ENCODE measurements around the gene SNRPA. TPM values are rescaled to one million over a fixed set of nuclear protein-coding genes. Genes with fewer than 3 reads are reported as not detected.

SNRPA gene
- total and polyA plus RNA-seq, 2 donors (not counting 1 experiment from before 2014, with no cell fraction given), result 92.0 to 147 TPM

DNA sequence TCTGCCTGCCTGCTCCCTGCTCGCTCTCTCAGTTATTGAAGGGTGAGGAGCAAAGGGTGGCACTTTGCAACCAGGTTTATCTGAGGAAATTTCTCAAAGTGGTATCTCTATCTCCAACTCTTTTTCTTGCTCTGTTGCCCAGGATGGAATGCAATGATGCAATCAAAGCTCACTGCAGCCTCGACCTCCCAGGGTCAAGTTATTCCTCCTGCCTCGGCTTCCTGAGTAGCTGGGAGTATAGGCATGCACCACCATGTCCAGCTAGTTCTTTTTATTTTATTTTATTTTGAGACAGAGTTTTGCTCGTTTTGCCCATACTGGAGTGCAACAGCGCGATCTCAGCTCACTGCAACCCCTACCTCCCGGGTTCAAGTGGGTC lies 5.6 kb upstream of the SNRPA start:
- Histone ChIP-seq H3K4me3 (ENCODE audit: control extremely low read depth in 1 of 5, extremely low read depth in 1 of 5, insufficient read depth in 1 of 5, low read depth in 2 of 5, low read length in 4 of 5) (no peak overlapping the region), H3K27me3 (replicated peaks in 1 of 4; ENCODE audit: control extremely low read depth in 1 of 4, control insufficient read depth in 3 of 4, insufficient read depth in 4 of 4, low read length in 3 of 4) (no peaks in the 10 kb centered on the region), H3K9me3 (ENCODE audit: control extremely low read depth in 1 of 3, control insufficient read depth in 2 of 3, insufficient read depth in 1 of 3, low read length in 2 of 3) (no peaks in the 10 kb centered on the region), H4K20me1 (ENCODE audit: control insufficient read depth, insufficient read depth, low read length, poor library complexity, severe bottlenecking) (no peaks in the 10 kb centered on the region), H3K4me2 (replicated peaks; ENCODE audit: low read depth, low read length, poor library complexity, severe bottlenecking) (no peak overlapping the region), H3K79me2 (ENCODE audit: control insufficient read depth, insufficient read depth, low read length) (peaks cover 11% of the 10 kb centered on the region), H3K36me3 (replicated peaks in 1 of 2; ENCODE audit: control extremely low read depth in 1 of 2, control insufficient read depth in 1 of 2, extremely low read depth in 1 of 2, insufficient read depth in 2 of 2, low read length in 1 of 2) (peaks cover 0 to 2% of the 10 kb centered on the region in 2 experiments), H3K4me1 (ENCODE audit: control insufficient read depth in 2 of 2, insufficient read depth in 2 of 2, low read length in 2 of 2) (peaks cover 9 to 17% of the 10 kb centered on the region in 2 donors), H3K9ac (ENCODE audit: low read length) (no peak overlapping the region), H3K27ac (ENCODE audit: low read length in 2 of 2) (no peak overlapping the region), H2AFZ (ENCODE audit: insufficient read depth, low read depth, low read length, poor library complexity, severe bottlenecking) (no peak overlapping the region)
- Mint-ChIP-seq H3K4me3 (no peak overlapping the region), H3K4me1 (peaks cover 18% of the 10 kb centered on the region), H3K27me3 (no peaks in the 10 kb centered on the region), H3K9me3 (ENCODE audit: insufficient read depth) (no peaks in the 10 kb centered on the region), H3K27ac (no peak overlapping the region)
- POLR2A ChIA-PET, result interaction anchor here (1.0 kb wide), 1 partner anchor 32 kb away, joined by 4 read pairs; the partner anchor contains the start of gene RAB4B
- ATAC-seq (ENCODE audit: low read depth), result no peak
- TF ChIP-seq, protein P1, sequence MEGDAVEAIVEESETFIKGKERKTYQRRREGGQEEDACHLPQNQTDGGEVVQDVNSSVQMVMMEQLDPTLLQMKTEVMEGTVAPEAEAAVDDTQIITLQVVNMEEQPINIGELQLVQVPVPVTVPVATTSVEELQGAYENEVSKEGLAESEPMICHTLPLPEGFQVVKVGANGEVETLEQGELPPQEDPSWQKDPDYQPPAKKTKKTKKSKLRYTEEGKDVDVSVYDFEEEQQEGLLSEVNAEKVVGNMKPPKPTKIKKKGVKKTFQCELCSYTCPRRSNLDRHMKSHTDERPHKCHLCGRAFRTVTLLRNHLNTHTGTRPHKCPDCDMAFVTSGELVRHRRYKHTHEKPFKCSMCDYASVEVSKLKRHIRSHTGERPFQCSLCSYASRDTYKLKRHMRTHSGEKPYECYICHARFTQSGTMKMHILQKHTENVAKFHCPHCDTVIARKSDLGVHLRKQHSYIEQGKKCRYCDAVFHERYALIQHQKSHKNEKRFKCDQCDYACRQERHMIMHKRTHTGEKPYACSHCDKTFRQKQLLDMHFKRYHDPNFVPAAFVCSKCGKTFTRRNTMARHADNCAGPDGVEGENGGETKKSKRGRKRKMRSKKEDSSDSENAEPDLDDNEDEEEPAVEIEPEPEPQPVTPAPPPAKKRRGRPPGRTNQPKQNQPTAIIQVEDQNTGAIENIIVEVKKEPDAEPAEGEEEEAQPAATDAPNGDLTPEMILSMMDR (IDR thresholded peaks at IDR 0.05), result no peak
- TF ChIP-seq EZH2 (IDR thresholded peaks at IDR 0.05; ENCODE audit: borderline replicate concordance, insufficient read depth, low read depth, low read length, poor library complexity, severe bottlenecking), result no peak
- CTCF ChIA-PET, result interaction anchor here (1.1 kb wide), 1 partner anchor 24 kb away, joined by 4 read pairs; no protein-coding TSS in a partner anchor
- DNase-seq, result no peak
- intact Hi-C loops (cut with micrococcal nuclease), result no loop called here
- WGBS (ENCODE audit: insufficient coverage), result 90% methylated on average over 2 of the region's 7 CpGs

DNA sequence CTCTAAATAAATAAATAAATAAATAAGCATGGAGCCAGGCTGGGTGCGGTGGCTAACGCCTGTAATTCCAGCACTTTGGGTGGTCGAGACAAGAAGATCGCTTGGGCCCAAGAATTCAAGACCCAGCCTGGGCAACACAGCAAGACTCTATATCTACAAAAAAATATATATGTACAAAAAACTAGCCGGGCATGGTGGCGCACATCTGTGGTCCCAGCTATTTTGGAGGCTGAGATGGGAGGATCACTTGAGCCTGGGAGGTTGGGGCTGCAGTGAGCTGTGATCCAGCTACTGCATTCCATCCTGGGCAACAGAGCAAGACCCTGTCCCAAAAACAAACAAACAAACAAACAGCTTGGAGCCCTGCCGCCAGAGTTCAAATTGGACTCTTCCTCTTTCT lies 3.5 kb upstream of the SNRPA start:
- H4K20me1 ChIP-seq (ENCODE audit: control insufficient read depth, insufficient read depth, low read length, poor library complexity, severe bottlenecking), result no peaks in the 10 kb centered on the region
- ATAC-seq (ENCODE audit: low read depth) (no peak), DNase-seq (no peak)
- no peak overlapping the region for H3K4me2 ChIP-seq (replicated peaks; ENCODE audit: low read depth, low read length, poor library complexity, severe bottlenecking)
- Mint-ChIP-seq H3K9me3 (ENCODE audit: insufficient read depth) (no peaks in the 10 kb centered on the region), H3K4me1 (peaks cover 25% of the 10 kb centered on the region), H3K27me3 (no peaks in the 10 kb centered on the region), H3K4me3 (no peak overlapping the region), H3K27ac (no peak overlapping the region)
- no peak overlapping the region for H3K27ac ChIP-seq (ENCODE audit: low read length in 2 of 2)
- TF ChIP-seq, protein P1 (IDR thresholded peaks at IDR 0.05), result no peak
- TF ChIP-seq EZH2 (IDR thresholded peaks at IDR 0.05; ENCODE audit: borderline replicate concordance, insufficient read depth, low read depth, low read length, poor library complexity, severe bottlenecking), result no peak
- H3K4me1 ChIP-seq (ENCODE audit: control insufficient read depth in 2 of 2, insufficient read depth in 2 of 2, low read length in 2 of 2), result peaks cover 14 to 28% of the 10 kb centered on the region in 2 donors
- H3K36me3 ChIP-seq (replicated peaks in 1 of 2; ENCODE audit: control extremely low read depth in 1 of 2, control insufficient read depth in 1 of 2, extremely low read depth in 1 of 2, insufficient read depth in 2 of 2, low read length in 1 of 2), result no peaks in the 10 kb centered on the region
- no peaks in the 10 kb centered on the region for H3K27me3 ChIP-seq (replicated peaks in 1 of 4; ENCODE audit: control extremely low read depth in 1 of 4, control insufficient read depth in 3 of 4, insufficient read depth in 4 of 4, low read length in 3 of 4)
- intact Hi-C loops (cut with micrococcal nuclease), result no loop called here
- H2AFZ ChIP-seq (ENCODE audit: insufficient read depth, low read depth, low read length, poor library complexity, severe bottlenecking), result no peak overlapping the region
- POLR2A ChIA-PET, result interaction anchor here (0.5 kb wide), 1 partner anchor 691 kb away, joined by 4 read pairs; the partner anchor contains the start of gene ZNF780B
- H3K9me3 ChIP-seq (ENCODE audit: control extremely low read depth in 1 of 3, control insufficient read depth in 2 of 3, insufficient read depth in 1 of 3, low read length in 2 of 3), result no peaks in the 10 kb centered on the region
- WGBS (ENCODE audit: insufficient coverage), result no CpG with 5 or more reads among the region's 7 CpGs
- no peak overlapping the region for H3K4me3 ChIP-seq (ENCODE audit: control extremely low read depth in 1 of 5, extremely low read depth in 1 of 5, insufficient read depth in 1 of 5, low read depth in 2 of 5, low read length in 4 of 5)
- H3K9ac ChIP-seq (ENCODE audit: low read length), result no peak overlapping the region
- CTCF ChIA-PET, result interaction anchor here (0.7 to 1.3 kb wide), 2 partner anchors 84 to 397 kb away, joined by 3 read pairs; no protein-coding TSS in a partner anchor
- peaks cover 27% of the 10 kb centered on the region for H3K79me2 ChIP-seq (ENCODE audit: control insufficient read depth, insufficient read depth, low read length)

Data from B cell (primary cell).